GM23338 (cell line): Measurements from ENCODE around the gene GNAT1. TPM values are rescaled to one million over a fixed set of nuclear protein-coding genes. Genes with fewer than 3 reads are reported as not detected.
A peak's percentile ranks its signal among the peaks of the same experiment; 100 is the strongest.

ENCODE experiments used
- ATAC-seq: fragments of 200-7000 bp; cut with Tn5 transposase; 3 replicates; pipeline ENCODE4 v1.9.1; 2020
- DNase-seq: peaks from one replicate; pipeline ENCODE4 v3.0.0-alpha.2; 2015; ENCODE audit warnings: low spot score
- H2AFZ ChIP-seq: fragments of 200-600 bp; sonication (generic); 2 replicates; pipeline ENCODE4 v1.8.0; 2016; ENCODE audit warnings: antibody characterized with exemption, mild to moderate bottlenecking, moderate library complexity
- H3F3A ChIP-seq: fragments of 200-600 bp; sonication (generic); replicated peaks from 2 replicates; pipeline ENCODE4 v1.8.0; 2017; ENCODE audit warnings: antibody characterized with exemption, mixed run types, low read depth
- H3K27ac ChIP-seq: fragments of 200-600 bp; sonication (generic); 2 replicates; pipeline ENCODE4 v1.6.1; 2016; ENCODE audit warnings: low read depth
- H3K27me3 ChIP-seq: fragments of 200-600 bp; sonication (generic); 2 replicates; pipeline ENCODE4 v1.8.0; 2016; ENCODE audit warnings: mild to moderate bottlenecking, mixed run types, moderate library complexity; ENCODE audit not compliant: insufficient read depth
- H3K36me3 ChIP-seq: fragments of 200-600 bp; sonication (generic); 2 replicates; pipeline ENCODE4 v1.8.0; 2016; ENCODE audit warnings: mild to moderate bottlenecking; ENCODE audit not compliant: insufficient read depth
- H3K4me1 ChIP-seq: fragments of 200-600 bp; sonication (generic); 2 replicates; pipeline ENCODE4 v1.8.0; 2016; ENCODE audit warnings: mild to moderate bottlenecking, moderate library complexity; ENCODE audit not compliant: insufficient read depth
- H3K4me2 ChIP-seq: fragments of 200-600 bp; sonication (generic); 2 replicates; pipeline ENCODE4 v1.7.1; 2017; ENCODE audit warnings: mixed run types
- H3K4me3 ChIP-seq: fragments of 200-600 bp; sonication (generic); 2 replicates; pipeline ENCODE4 v1.6.1; 2016; ENCODE audit warnings: mixed run types
- H3K79me2 ChIP-seq: fragments of 200-600 bp; sonication (generic); replicated peaks from 2 replicates; pipeline ENCODE4 v1.8.0; 2017; ENCODE audit warnings: mild to moderate bottlenecking; ENCODE audit not compliant: insufficient read depth
- H3K9me2 ChIP-seq: fragments of 200-600 bp; sonication (generic); 2 replicates; pipeline ENCODE4 v1.8.0; 2017; ENCODE audit not compliant: insufficient read depth
- H4K20me1 ChIP-seq: fragments of 200-600 bp; sonication (generic); replicated peaks from 2 replicates; pipeline ENCODE4 v1.8.0; 2017; ENCODE audit warnings: mild to moderate bottlenecking; ENCODE audit not compliant: insufficient read depth
- H3K27ac Mint-ChIP-seq: 2 replicates; pipeline ENCODE4 v1.8.0; 2020; ENCODE audit warnings: inconsistent platforms, mild to moderate bottlenecking, moderate library complexity, mixed read lengths
- H3K27me3 Mint-ChIP-seq: 3 replicates; pipeline ENCODE4 v1.8.0; 2022; ENCODE audit warnings: low read depth, mild to moderate bottlenecking, moderate library complexity, mixed read lengths, inconsistent platforms; ENCODE audit not compliant: insufficient read depth, poor library complexity
- H3K36me3 Mint-ChIP-seq: 3 replicates; pipeline ENCODE4 v1.8.0; 2021; ENCODE audit warnings: low read depth, mild to moderate bottlenecking, inconsistent platforms, moderate library complexity, mixed read lengths
- H3K4me1 Mint-ChIP-seq: 3 replicates; pipeline ENCODE4 v1.8.0; 2020; ENCODE audit warnings: mild to moderate bottlenecking, inconsistent platforms, mixed read lengths
- H3K4me3 Mint-ChIP-seq: 3 replicates; pipeline ENCODE4 v1.8.0; 2021; ENCODE audit warnings: moderate library complexity, mild to moderate bottlenecking, inconsistent platforms, mixed read lengths
- H3K9me3 Mint-ChIP-seq: 3 replicates; pipeline ENCODE4 v1.8.0; 2020; ENCODE audit warnings: moderate library complexity, mild to moderate bottlenecking, inconsistent platforms, mixed read lengths
- EZH2phosphoT487 ChIP-seq: fragments of 200-600 bp; sonication (generic); IDR thresholded peaks from one replicate; pipeline ENCODE4 v1.8.1; 2018; ENCODE audit warnings: antibody characterized with exemption; ENCODE audit not compliant: unreplicated experiment
- NANOG ChIP-seq: IDR thresholded peaks from 2 replicates; pipeline ENCODE4 v1.6.1; 2016; ENCODE audit warnings: antibody characterized with exemption, borderline replicate concordance
- ZNF331 ChIP-seq: fragments of 250-450 bp; sonication (Bioruptor Pico); IDR thresholded peaks from 2 replicates; pipeline ENCODE4 v1.5.0; 2020; ENCODE audit warnings: low read depth, mild to moderate bottlenecking, moderate library complexity
- polyA plus RNA-seq: library from polyadenylated mRNA; unstranded; fragments of >200 nt; fragmentation: Nextera tagmentation; extraction: Ambion mirVana; gene quantifications from 2 replicates; pipeline ENCODE4 v1.2.1, GENCODE V29; 2016
- total RNA-seq: library from RNA; depleted of rRNA; stranded (reverse); fragments of >200 nt; shearing (Covaris generic); gene quantifications from 2 replicates; pipeline ENCODE4 v1.2.3, GENCODE V29; 2014
- TF ChIP-seq, protein P1 (sequence below): IDR thresholded peaks from 2 replicates; pipeline ENCODE4 v1.6.1; 2016; ENCODE audit warnings: antibody characterized with exemption
- TF ChIP-seq, protein P2 (sequence below), 2 experiments: fragments of 200-600 bp in 1 of 2; sonication (generic) in 1 of 2; conservative IDR thresholded peaks; 2 replicates each; pipeline versions ENCODE4 v1.5.1 to v1.6.1; 2016 to 2017; ENCODE audit warnings: antibody characterized with exemption in 2 of 2, low read depth in 2 of 2, mild to moderate bottlenecking in 2 of 2, moderate library complexity in 1 of 2
- TF ChIP-seq, protein P3 (sequence below): fragments of 250-450 bp; sonication (Bioruptor Pico); IDR thresholded peaks from 2 replicates; pipeline ENCODE4 v1.5.0; 2020; ENCODE audit warnings: mild to moderate bottlenecking, moderate library complexity

GNAT1 gene
- total and polyA plus RNA-seq, 2 experiments from 2014 or later: not detected

GRCh38 chr3:50224639-50225038, 33.2 kb downstream of the GNAT1 start:
- TF ChIP-seq, protein P1, sequence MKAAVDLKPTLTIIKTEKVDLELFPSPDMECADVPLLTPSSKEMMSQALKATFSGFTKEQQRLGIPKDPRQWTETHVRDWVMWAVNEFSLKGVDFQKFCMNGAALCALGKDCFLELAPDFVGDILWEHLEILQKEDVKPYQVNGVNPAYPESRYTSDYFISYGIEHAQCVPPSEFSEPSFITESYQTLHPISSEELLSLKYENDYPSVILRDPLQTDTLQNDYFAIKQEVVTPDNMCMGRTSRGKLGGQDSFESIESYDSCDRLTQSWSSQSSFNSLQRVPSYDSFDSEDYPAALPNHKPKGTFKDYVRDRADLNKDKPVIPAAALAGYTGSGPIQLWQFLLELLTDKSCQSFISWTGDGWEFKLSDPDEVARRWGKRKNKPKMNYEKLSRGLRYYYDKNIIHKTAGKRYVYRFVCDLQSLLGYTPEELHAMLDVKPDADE: no peak
- TF ChIP-seq, protein P2, sequence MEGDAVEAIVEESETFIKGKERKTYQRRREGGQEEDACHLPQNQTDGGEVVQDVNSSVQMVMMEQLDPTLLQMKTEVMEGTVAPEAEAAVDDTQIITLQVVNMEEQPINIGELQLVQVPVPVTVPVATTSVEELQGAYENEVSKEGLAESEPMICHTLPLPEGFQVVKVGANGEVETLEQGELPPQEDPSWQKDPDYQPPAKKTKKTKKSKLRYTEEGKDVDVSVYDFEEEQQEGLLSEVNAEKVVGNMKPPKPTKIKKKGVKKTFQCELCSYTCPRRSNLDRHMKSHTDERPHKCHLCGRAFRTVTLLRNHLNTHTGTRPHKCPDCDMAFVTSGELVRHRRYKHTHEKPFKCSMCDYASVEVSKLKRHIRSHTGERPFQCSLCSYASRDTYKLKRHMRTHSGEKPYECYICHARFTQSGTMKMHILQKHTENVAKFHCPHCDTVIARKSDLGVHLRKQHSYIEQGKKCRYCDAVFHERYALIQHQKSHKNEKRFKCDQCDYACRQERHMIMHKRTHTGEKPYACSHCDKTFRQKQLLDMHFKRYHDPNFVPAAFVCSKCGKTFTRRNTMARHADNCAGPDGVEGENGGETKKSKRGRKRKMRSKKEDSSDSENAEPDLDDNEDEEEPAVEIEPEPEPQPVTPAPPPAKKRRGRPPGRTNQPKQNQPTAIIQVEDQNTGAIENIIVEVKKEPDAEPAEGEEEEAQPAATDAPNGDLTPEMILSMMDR (conservative IDR thresholded peaks at IDR 0.05; ENCODE audit: low read depth in 2 of 2): peak in 1 of 2 experiments; percentile 59; a peak in 3 of 4 replicates
- Mint-ChIP-seq H3K9me3 (no peaks in the 10 kb centered on the region), H3K4me1 (peaks cover 16% of the 10 kb centered on the region), H3K27me3 (peaks cover 31% of the 10 kb centered on the region), H3K27ac (no peak overlapping the region), H3K36me3 (no peaks in the 10 kb centered on the region; the same call in 2 of the 3 replicates), H3K4me3 (no peak overlapping the region)
- Histone ChIP-seq H3K9me2 (no peaks in the 10 kb centered on the region), H3K4me2 (no peak overlapping the region), H3F3A (peaks cover 19% of the 10 kb centered on the region), H3K4me1 (peaks cover 16% of the 10 kb centered on the region), H3K36me3 (no peaks in the 10 kb centered on the region), H4K20me1 (no peaks in the 10 kb centered on the region), H3K4me3 (no peak overlapping the region), H2AFZ (no peak overlapping the region), H3K27ac (no peak overlapping the region), H3K79me2 (0 out of 2 replicates have a peak, but pooled peaks cover 6% of the 10 kb centered on the region), H3K27me3 (peaks cover 4% of the 10 kb centered on the region)
- DNase-seq: peak; percentile 59
- no peak for ATAC-seq

DNA sequence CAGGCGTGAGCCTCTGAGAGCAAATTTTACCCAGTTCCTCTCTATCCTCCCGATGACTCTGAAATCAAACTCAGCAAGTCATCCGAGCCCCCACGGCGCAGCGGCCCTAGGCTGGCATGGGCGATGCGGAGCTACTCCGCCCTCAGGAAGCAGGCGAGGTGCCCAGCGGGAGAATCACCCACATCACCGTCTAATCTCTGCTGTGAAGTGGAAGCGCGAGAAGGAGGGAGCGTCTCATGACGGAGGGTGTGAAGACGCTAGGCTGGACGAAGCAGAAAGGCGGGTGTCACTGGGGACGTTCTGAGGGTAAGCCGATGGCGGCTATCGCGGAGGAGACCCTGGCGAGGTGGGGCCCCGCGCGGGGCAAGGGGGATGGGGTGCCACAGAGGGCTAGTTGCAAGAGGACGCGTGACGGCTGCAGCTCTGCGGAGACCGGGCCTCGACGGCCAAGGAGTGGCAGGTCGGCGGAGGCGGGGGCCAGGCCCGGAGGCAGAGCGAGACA, 35.5 kb downstream of the GNAT1 start:
- H3K79me2 ChIP-seq: 0 out of 2 replicates have a peak, but pooled peaks cover 6% of the 10 kb centered on the region
- DNase-seq (no peak), ATAC-seq (peak; percentile 7)
- TF ChIP-seq, protein P3, sequence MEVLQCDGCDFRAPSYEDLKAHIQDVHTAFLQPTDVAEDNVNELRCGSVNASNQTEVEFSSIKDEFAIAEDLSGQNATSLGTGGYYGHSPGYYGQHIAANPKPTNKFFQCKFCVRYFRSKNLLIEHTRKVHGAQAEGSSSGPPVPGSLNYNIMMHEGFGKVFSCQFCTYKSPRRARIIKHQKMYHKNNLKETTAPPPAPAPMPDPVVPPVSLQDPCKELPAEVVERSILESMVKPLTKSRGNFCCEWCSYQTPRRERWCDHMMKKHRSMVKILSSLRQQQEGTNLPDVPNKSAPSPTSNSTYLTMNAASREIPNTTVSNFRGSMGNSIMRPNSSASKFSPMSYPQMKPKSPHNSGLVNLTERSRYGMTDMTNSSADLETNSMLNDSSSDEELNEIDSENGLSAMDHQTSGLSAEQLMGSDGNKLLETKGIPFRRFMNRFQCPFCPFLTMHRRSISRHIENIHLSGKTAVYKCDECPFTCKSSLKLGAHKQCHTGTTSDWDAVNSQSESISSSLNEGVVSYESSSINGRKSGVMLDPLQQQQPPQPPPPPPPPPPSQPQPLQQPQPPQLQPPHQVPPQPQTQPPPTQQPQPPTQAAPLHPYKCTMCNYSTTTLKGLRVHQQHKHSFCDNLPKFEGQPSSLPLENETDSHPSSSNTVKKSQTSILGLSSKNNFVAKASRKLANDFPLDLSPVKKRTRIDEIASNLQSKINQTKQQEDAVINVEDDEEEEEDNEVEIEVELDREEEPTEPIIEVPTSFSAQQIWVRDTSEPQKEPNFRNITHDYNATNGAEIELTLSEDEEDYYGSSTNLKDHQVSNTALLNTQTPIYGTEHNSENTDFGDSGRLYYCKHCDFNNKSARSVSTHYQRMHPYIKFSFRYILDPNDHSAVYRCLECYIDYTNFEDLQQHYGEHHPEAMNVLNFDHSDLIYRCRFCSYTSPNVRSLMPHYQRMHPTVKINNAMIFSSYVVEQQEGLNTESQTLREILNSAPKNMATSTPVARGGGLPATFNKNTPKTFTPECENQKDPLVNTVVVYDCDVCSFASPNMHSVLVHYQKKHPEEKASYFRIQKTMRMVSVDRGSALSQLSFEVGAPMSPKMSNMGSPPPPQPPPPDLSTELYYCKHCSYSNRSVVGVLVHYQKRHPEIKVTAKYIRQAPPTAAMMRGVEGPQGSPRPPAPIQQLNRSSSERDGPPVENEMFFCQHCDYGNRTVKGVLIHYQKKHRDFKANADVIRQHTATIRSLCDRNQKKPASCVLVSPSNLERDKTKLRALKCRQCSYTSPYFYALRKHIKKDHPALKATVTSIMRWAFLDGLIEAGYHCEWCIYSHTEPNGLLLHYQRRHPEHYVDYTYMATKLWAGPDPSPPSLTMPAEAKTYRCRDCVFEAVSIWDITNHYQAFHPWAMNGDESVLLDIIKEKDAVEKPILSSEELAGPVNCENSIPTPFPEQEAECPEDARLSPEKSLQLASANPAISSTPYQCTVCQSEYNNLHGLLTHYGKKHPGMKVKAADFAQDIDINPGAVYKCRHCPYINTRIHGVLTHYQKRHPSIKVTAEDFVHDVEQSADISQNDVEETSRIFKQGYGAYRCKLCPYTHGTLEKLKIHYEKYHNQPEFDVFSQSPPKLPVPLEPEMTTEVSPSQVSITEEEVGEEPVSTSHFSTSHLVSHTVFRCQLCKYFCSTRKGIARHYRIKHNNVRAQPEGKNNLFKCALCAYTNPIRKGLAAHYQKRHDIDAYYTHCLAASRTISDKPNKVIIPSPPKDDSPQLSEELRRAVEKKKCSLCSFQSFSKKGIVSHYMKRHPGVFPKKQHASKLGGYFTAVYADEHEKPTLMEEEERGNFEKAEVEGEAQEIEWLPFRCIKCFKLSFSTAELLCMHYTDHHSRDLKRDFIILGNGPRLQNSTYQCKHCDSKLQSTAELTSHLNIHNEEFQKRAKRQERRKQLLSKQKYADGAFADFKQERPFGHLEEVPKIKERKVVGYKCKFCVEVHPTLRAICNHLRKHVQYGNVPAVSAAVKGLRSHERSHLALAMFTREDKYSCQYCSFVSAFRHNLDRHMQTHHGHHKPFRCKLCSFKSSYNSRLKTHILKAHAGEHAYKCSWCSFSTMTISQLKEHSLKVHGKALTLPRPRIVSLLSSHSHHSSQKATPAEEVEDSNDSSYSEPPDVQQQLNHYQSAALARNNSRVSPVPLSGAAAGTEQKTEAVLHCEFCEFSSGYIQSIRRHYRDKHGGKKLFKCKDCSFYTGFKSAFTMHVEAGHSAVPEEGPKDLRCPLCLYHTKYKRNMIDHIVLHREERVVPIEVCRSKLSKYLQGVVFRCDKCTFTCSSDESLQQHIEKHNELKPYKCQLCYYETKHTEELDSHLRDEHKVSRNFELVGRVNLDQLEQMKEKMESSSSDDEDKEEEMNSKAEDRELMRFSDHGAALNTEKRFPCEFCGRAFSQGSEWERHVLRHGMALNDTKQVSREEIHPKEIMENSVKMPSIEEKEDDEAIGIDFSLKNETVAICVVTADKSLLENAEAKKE (CRISPR knock-in tag): no peak
- TF ChIP-seq NANOG (no peak), EZH2phosphoT487 (no peak), ZNF331 (CRISPR knock-in tag) (no peak)
- peaks cover 21% of the 10 kb centered on the region for H3K4me1 Mint-ChIP-seq
- H4K20me1 ChIP-seq: no peaks in the 10 kb centered on the region
- no peaks in the 10 kb centered on the region; the same call in 2 of the 3 replicates for H3K36me3 Mint-ChIP-seq
- peak overlapping the region; percentile 81 for H3K4me2 ChIP-seq
- H3K4me1 ChIP-seq: peaks cover 16% of the 10 kb centered on the region
- peaks cover 34% of the 10 kb centered on the region for H3K27me3 Mint-ChIP-seq
- no peak overlapping the region for H3K27ac ChIP-seq
- H3K9me2 ChIP-seq: no peaks in the 10 kb centered on the region
- peak overlapping the region; percentile 100 for H2AFZ ChIP-seq
- no peaks in the 10 kb centered on the region for H3K36me3 ChIP-seq
- peak overlapping the region; percentile 77 for H3K4me3 Mint-ChIP-seq
- H3K4me3 ChIP-seq: peak overlapping the region; percentile 90
- H3K27me3 ChIP-seq: peaks cover 4% of the 10 kb centered on the region
- peaks cover 15% of the 10 kb centered on the region for H3F3A ChIP-seq
- H3K9me3 Mint-ChIP-seq: no peaks in the 10 kb centered on the region
- no peak overlapping the region; the same call in 1 of the 2 replicates for H3K27ac Mint-ChIP-seq
